ENCODE data around the gene PTTG1IP2. TPM values are rescaled to one million over a fixed set of nuclear protein-coding genes. Genes with fewer than 3 reads are reported as not detected.
A peak's percentile ranks its signal among the peaks of the same experiment; 100 is the strongest.
"Not testable (repeated sequence)": the region's sequence is repeated elsewhere in the genome, so short reads cannot be mapped to it uniquely, and the experiment has no call there.

The PTTG1IP2 gene
- polyA plus RNA-seq (ENCODE audit: insufficient read length in 4 of 4), result not detected

GRCh38 chr7:90469554-90469953, at the start of gene PTTG1IP2:
TSS of gene PTTG1IP2 (plus strand) at chr7:90469639. CDS start at chr7:90469787, 148 bp downstream.
- no peak for DNase-seq (ENCODE audit: low read depth in 4 of 4, low spot score in 2 of 4)

GRCh38 chr7:90421651-90422050, 47.8 kb upstream of the PTTG1IP2 start:
- no peak for DNase-seq (ENCODE audit: low read depth in 4 of 4, low spot score in 2 of 4)

DNA sequence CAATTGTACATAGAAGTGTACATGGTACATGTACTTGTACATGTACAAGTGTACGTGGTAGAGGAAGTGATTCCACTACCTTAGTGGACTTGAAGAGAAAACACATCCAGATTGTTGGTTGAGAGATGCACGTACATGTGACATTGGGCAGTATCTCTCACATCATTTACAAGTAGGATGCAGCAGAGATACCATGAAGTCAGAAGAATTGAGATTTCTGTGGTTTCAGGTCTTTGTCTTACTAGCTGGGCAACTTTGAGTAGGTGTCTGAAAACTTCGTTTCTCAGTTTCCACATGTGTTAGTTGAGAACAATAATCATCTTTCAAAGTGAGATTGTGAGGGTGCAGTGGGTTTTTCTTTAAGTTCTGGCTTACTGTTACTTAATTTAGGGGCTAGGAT, 44.7 kb upstream of the PTTG1IP2 start:
- DNase-seq (ENCODE audit: low read depth in 4 of 4, low spot score in 2 of 4), result no peak

DNA sequence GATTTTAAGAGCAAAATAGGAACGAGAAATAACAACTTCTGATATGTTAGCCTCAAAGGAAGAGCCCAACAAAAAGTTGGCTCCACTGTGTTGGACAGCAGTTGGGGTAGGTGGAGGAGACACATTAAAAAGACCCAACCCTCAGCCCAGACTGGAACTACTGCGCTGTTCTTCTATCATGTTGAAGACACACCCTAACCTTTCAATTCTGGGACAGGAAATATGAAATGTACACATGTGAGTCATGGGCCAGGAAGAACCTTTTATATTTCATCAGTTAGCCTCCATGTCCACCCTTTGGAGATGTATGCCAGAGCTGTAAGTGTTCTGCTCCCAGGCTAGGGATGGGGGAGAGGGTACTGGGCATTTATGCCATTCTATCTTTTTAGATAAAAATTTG, 44.1 kb upstream of the PTTG1IP2 start:
- no peak for DNase-seq (ENCODE audit: low read depth in 4 of 4, low spot score in 2 of 4)

DNA sequence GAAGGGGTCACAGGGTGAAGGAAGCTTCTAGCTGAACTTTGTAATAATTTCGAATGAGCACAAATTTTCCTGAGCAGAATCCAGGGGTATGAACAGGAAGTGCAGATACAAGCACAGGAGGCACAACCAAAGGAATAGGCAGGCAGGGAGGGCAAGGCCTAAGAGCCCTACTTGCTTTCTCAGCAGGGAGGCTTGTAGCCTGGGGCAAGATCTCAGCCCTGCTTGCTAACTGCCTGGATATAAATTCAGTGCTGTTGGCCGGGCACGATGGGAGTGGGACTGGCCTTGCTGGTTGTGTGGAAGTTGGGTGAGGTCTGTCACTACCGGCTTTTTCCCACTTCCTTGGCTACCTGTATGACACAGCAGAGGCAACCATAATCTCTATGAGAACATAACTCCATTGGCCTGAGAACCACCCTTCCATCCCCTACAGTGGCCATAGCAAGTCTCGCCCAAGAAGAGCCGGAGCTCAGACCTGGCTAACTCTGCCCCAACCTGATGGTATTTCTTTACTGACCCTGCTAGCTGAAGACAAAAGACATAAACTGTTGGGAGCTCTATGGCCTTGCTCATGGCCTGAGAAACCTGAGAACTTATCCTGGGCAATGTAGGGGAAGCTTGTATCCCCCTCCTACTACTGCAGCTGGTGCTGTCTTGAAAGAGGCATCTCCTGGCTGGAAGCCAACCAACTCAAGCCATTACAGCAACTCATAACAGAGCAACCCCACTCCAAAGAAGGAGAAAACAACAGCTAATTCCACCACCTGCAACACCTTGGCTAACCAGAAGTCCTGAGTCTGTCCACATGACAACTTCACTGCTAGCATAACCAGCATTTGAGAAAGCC, 38.6 kb upstream of the PTTG1IP2 start:
- DNase-seq (ENCODE audit: low read depth in 4 of 4, low spot score in 2 of 4), result peak in 1 of 4 donors; percentile 13

- no peak for DNase-seq (ENCODE audit: low read depth in 4 of 4, low spot score in 2 of 4)
Measured at GRCh38 chr7:90432752-90433151, 36.7 kb upstream of the PTTG1IP2 start.

- no peak for DNase-seq (ENCODE audit: low read depth in 4 of 4, low spot score in 2 of 4)
Measured at GRCh38 chr7:90433221-90433620, 36.2 kb upstream of the PTTG1IP2 start.

DNA sequence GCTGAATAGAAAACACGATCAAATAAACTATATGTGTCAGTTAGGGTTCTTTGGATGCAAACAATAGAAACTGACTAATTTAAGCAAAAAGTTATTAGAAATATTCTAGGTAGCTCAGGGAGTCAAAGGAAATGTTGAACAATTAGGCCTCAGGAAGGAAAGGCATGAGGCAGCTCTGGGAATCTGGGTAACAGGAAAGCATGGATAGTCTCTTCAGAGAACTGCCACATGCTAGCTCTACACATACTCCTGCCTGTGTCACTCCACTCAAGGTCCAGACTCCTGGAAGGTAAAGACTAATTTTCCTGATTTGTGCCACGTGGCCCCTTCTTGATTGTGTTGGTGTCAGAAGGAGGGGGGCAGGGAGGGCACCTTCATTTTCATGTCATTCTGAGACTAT, 23.8 kb upstream of the PTTG1IP2 start:
- DNase-seq (ENCODE audit: low read depth in 4 of 4, low spot score in 2 of 4), result no peak

GRCh38 chr7:90446137-90446899, 23.1 kb upstream of the PTTG1IP2 start:
- DNase-seq (ENCODE audit: low read depth in 4 of 4, low spot score in 2 of 4), result no peak

DNA sequence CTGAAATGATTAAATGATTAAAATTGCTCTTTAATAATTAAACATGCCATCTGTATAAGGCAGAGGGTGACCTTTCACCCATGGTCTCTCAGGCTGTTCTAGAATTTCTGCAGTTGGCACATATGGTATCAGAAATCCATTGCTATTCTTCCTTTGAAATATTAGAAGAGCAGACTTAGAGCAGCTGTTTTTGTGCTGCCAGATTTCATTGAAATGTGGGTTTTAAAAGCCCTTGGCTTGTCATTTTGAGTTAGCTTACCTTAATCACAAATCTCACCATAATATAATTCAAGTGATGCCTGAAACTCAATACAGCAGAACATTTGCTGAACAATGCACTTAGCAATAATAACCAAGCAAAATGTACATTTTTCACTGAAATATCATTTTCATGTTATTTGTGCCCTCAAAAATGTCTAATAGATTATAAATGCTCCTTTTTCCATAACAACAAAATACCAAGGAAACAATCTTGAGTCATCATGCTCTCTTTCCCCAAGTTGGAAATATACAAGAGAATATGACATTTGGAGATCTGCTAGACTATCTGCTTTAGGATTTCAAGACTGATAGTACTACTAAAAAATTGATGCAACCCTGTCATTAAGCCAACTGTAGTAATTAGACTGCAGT, 16.1 kb upstream of the PTTG1IP2 start:
- no peak for DNase-seq (ENCODE audit: low read depth in 4 of 4, low spot score in 2 of 4)

DNA sequence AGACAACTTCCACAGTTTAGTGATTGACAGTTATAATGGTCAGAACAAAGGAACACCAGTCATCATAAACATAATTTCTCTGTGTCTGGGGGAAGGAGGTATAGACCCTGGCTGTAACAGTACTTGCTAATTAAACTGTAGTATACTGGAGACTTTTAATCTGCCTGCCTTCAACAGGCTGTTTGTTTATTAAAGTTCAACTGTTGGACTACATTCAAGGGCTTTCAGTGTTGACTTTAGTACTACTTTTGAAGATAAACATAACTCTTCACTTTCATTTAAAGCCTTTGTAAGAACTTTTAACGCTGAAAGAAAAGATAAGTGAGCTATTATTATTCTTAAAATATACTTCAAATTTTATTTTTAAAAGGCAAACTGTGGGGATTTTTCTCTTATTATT, 15.5 kb upstream of the PTTG1IP2 start:
- DNase-seq (ENCODE audit: low read depth in 4 of 4, low spot score in 2 of 4), result no peak

GRCh38 chr7:90455163-90456030, 14.0 kb upstream of the PTTG1IP2 start:
- DNase-seq (ENCODE audit: low read depth in 4 of 4, low spot score in 2 of 4), result peak; percentile 23 to 54 (median 25)

DNA sequence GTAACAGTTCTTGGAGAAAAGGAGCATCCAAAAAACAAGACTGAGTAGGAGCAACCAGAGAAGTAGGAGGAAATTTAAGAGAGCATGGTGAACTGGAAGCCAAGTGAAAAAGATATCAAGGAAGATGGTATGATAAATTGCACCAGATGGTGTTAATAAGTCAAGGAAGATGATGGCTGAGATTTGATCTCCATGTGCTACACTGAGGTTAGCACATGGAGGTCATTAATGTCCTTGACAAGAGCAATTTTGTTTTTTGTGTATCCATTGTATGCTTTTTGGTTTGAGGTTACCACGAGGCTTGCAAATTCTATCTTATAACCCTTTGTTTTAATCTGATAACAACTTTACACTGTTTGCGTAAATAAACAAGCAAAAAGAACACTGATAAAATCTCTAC, 11.3 kb upstream of the PTTG1IP2 start:
- DNase-seq (ENCODE audit: low read depth in 4 of 4, low spot score in 2 of 4), result no peak

DNA sequence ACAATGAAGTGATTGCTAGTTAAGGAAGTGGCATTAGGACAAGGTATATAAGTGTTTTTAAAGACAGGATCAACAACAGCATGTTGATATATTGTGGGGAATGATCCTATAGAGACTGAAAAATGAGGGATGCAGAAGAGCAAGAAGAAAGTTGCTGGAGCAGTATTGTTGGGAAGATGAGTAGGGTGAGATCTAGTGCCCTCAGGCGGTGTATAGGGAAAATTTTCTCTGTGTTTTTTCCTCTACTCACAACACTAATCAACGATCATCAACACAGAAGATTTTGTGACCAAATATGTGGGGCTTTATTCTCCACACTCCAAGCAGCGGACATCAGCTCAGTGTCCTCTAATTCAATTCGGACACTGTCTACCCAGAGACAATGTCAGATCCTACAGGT, 9.6 kb upstream of the PTTG1IP2 start:
- DNase-seq (ENCODE audit: low read depth in 4 of 4, low spot score in 2 of 4), result no peak

DNA sequence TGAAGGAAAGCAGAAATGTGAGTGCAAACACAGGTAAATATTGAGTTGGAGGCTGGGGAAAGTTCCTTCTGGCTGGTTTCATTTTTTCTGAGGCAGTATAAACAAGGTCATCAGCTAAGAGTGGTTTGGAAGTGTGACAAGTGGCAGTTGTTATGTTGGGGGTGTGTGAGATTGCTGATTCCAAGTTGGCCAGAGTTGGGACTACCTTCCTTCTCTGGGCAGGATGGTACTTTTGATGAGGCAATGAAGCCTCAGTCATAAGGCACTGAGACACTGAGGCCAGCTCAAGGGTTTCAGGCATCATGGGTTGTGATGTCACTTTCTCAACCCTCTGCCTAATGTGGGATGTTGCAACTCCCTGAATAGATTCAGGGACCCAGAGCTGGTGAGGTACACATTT, 8.2 kb upstream of the PTTG1IP2 start:
- no peak for DNase-seq (ENCODE audit: low read depth in 4 of 4, low spot score in 2 of 4)

DNA sequence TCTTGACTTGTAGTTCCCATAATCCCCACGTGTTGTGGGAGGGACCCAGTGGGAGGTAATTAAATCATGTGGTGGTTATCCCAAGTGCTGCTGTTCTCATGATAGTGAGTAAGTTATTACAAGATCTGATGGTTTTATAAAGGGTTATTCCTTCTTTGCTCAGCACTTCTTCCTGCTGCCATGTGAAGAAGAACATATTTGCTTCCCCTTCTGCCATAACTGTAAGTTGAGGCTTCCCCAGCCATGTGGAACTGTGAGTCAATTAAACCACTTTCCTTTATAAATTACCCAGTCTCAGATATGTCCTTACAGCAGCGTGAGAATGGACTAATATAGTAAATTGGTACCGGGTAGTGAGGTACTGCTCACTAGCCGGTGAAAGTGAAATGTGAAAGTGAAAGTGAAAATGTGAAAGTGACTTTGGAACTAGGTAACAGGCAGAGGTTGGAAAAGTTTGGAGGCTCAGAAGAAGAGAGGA, 6.2 kb upstream of the PTTG1IP2 start:
- DNase-seq (ENCODE audit: low read depth in 4 of 4, low spot score in 2 of 4), result not testable (repeated sequence)

GRCh38 chr7:90465816-90466215, 3.6 kb upstream of the PTTG1IP2 start:
- DNase-seq (ENCODE audit: low read depth in 4 of 4, low spot score in 2 of 4), result no peak

- no peak for DNase-seq (ENCODE audit: low read depth in 4 of 4, low spot score in 2 of 4)
Measured at GRCh38 chr7:90472805-90473540, 3.5 kb downstream of the PTTG1IP2 start.

- DNase-seq (ENCODE audit: low read depth in 4 of 4, low spot score in 2 of 4), result no peak
Measured at GRCh38 chr7:90473814-90474213, 4.4 kb downstream of the PTTG1IP2 start.
